A673 (cell line): Measurements from ENCODE around the gene TAPBP. TPM values are rescaled to one million over a fixed set of nuclear protein-coding genes. Genes with fewer than 3 reads are reported as not detected.

ENCODE experiments used
- BruUV-seq: library from RNA; stranded (reverse); fragments of 400-500 nt; replicated peaks from 2 replicates; lab custom pipeline; 2021; lab: Mats Ljungman, UMichigan
- CTCF ChIA-PET: fragments of 300-600 bp; sonication (Branson Sonifier 250); formaldehyde crosslinking; loops from one replicate; lab custom pipeline; 2022; ENCODE audit warnings: antibody characterized with exemption; lab: Charles Lee
- POLR2A ChIA-PET: fragments of 300-600 bp; sonication (Branson Sonifier 250); formaldehyde crosslinking; loops from one replicate; lab custom pipeline; 2022; ENCODE audit warnings: antibody characterized with exemption; ENCODE audit not compliant: low non-redundant PET; lab: Charles Lee
- DNase-seq: peaks from one replicate; pipeline ENCODE4 v3.0.0-alpha.2; 2015; ENCODE audit warnings: low spot score
- H3K27ac ChIP-seq: fragments of 200-600 bp; sonication (generic); 2 replicates; pipeline ENCODE4 v1.5.1; 2016; ENCODE audit warnings: mixed run types, low read depth, mild to moderate bottlenecking, mixed read lengths, antibody characterized with exemption, low read length; ENCODE audit not compliant: poor library complexity, severe bottlenecking
- H3K27me3 ChIP-seq: fragments of 200-600 bp; sonication (generic); replicated peaks from 2 replicates; pipeline ENCODE4 v1.6.1; 2017; ENCODE audit warnings: mixed run types, low read depth, mild to moderate bottlenecking, mixed read lengths, antibody characterized with exemption, low read length; ENCODE audit not compliant: insufficient read depth, poor library complexity
- H3K36me3 ChIP-seq: fragments of 200-600 bp; sonication (generic); 2 replicates; pipeline ENCODE4 v1.6.1; 2016; ENCODE audit warnings: mixed run types, mild to moderate bottlenecking, mixed read lengths, antibody characterized with exemption, low read length; ENCODE audit not compliant: insufficient read depth, poor library complexity, severe bottlenecking
- H3K4me1 ChIP-seq: fragments of 200-600 bp; sonication (generic); 2 replicates; pipeline ENCODE4 v1.6.1; 2017; ENCODE audit warnings: mixed run types, mild to moderate bottlenecking, mixed read lengths, antibody characterized with exemption, low read length; ENCODE audit not compliant: insufficient read depth, poor library complexity, severe bottlenecking
- H3K4me3 ChIP-seq: fragments of 200-600 bp; sonication (generic); 2 replicates; pipeline ENCODE4 v1.5.1; 2016; ENCODE audit warnings: low read depth, mixed run types, mild to moderate bottlenecking, mixed read lengths, low read length; ENCODE audit not compliant: poor library complexity, severe bottlenecking
- H3K9me3 ChIP-seq: fragments of 200-600 bp; sonication (generic); 2 replicates; pipeline ENCODE4 v1.6.1; 2016; ENCODE audit warnings: mixed run types, low read depth, mild to moderate bottlenecking, mixed read lengths, antibody characterized with exemption, low read length; ENCODE audit not compliant: poor library complexity, severe bottlenecking
- EZH2 ChIP-seq: fragments of 200-600 bp; sonication (generic); IDR thresholded peaks from 2 replicates; pipeline ENCODE4 v1.6.1; 2017; ENCODE audit warnings: borderline replicate concordance, low read depth, mild to moderate bottlenecking, mixed read lengths, antibody characterized with exemption, low read length; ENCODE audit not compliant: poor library complexity, severe bottlenecking
- intact Hi-C: fragments of 100-400 bp; cut with micrococcal nuclease; formaldehyde crosslinking; loops from one replicate; pipeline ENCODE4 v1.10.0; 2022; ENCODE audit not compliant: unreplicated experiment
- total RNA-seq: library from RNA; stranded (reverse); gene quantifications from 2 replicates; pipeline ENCODE4 v1.2.3, GENCODE V29; 2021
- TF ChIP-seq, protein P1 (sequence below): fragments of 300-800, 200-600 bp; sonication (generic); conservative IDR thresholded peaks from 2 replicates; pipeline ENCODE4 v1.5.1; 2017; ENCODE audit warnings: low read depth, mild to moderate bottlenecking, antibody characterized with exemption, low read length, moderate library complexity, mixed read lengths

TAPBP gene
- total RNA-seq, 1 experiment from 2014 or later, result 87.8 TPM

DNA sequence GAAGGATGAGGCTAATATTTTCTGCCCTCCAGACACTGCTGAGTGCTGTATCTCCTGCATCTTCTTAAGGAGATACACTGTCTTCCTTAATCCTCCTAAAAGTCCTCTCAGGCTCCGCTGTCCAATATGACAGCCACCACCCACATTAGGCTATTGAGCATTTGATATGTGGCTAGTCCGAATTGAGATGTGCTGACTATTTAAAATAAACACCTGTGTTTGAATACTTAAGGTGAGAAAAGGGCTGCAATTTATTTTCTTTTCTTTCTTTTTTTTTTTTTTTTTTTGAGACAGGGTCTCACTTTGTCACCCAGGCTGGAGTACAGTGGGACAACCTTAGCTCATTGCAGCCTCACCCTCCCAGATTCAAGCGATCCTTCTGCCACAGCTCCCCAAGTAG lies 12.0 kb downstream of the TAPBP start:
- TF ChIP-seq EZH2, result no peak
- TF ChIP-seq, protein P1, sequence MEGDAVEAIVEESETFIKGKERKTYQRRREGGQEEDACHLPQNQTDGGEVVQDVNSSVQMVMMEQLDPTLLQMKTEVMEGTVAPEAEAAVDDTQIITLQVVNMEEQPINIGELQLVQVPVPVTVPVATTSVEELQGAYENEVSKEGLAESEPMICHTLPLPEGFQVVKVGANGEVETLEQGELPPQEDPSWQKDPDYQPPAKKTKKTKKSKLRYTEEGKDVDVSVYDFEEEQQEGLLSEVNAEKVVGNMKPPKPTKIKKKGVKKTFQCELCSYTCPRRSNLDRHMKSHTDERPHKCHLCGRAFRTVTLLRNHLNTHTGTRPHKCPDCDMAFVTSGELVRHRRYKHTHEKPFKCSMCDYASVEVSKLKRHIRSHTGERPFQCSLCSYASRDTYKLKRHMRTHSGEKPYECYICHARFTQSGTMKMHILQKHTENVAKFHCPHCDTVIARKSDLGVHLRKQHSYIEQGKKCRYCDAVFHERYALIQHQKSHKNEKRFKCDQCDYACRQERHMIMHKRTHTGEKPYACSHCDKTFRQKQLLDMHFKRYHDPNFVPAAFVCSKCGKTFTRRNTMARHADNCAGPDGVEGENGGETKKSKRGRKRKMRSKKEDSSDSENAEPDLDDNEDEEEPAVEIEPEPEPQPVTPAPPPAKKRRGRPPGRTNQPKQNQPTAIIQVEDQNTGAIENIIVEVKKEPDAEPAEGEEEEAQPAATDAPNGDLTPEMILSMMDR, result no peak
- Histone ChIP-seq H3K27ac (no peak overlapping the region), H3K4me3 (no peak overlapping the region), H3K4me1 (peaks cover 10% of the 10 kb centered on the region), H3K36me3 (peaks cover 14% of the 10 kb centered on the region), H3K27me3 (no peaks in the 10 kb centered on the region), H3K9me3 (no peaks in the 10 kb centered on the region)
- ChIA-PET CTCF (no interaction called here), POLR2A (no interaction called here)
- DNase-seq, result no peak
- intact Hi-C loops, result no loop called here
- no TSS peak for BruUV-seq

DNA sequence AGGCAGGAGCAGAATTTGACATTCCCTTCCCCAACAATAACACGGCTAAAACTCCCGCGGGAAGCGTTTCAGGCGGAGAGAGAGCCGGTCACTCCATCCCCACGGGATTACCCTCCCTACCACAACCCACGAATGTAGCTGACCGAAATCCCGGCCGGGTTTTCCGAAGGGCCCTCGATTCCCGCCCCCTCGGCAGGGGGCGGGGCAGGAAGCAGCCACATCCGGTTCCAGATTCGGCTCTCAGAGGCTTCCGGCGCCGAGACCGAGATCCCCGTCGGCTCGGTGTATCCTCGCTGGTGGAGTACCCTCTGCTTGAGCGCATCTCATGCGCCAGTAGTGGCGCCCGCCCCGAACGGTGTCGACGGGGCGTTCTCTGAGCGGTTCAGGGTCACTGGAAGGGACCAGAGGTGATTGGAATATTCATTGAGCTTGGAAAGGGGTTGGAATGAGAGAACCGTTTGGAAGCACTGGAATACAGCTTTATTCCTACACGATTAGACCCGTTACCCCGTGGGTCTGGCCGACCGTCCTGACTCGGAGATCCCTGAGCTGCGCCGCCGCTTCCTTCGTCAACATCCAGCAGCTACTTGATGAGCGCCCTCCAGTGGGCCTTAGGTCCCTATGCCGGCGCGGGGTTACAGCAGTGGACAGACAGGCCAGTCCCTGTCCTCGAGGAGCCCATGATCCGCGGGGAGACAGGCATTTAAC lies 14.5 kb downstream of the TAPBP start:
- BruUV-seq, result TSS peak; percentile 80
- ChIA-PET CTCF (interaction anchor here (0.6 to 1.4 kb wide), 4 partner anchors 10 to 89 kb away, joined by 3 to 22 read pairs (median 5); partner anchors contain the start of genes PFDN6, WDR46 and ZBTB22), POLR2A (interaction anchor here (0.5 to 0.9 kb wide), 2 partner anchors 18 to 1114 kb away, joined by 3 to 7 read pairs; partner anchors contain the start of gene ZBTB22)
- H3K36me3 ChIP-seq, result peaks cover 15% of the 10 kb centered on the region
- intact Hi-C loops, result loop anchor here (1.0 to 5.0 kb wide), 3 partner anchors 15 to 128 kb away; partner anchors contain the start of genes HSD17B8, RXRB, SLC39A7 and TAPBP
- H3K4me3 ChIP-seq, result peak overlapping the region; percentile 75
- H3K27ac ChIP-seq, result peak overlapping the region; percentile 92
- TF ChIP-seq, protein P1, result peak; percentile 77
- TF ChIP-seq EZH2, result no peak
- DNase-seq, result peak; percentile 98
- peaks cover 6% of the 10 kb centered on the region for H3K4me1 ChIP-seq
- no peaks in the 10 kb centered on the region for H3K9me3 ChIP-seq
- H3K27me3 ChIP-seq, result no peaks in the 10 kb centered on the region

DNA sequence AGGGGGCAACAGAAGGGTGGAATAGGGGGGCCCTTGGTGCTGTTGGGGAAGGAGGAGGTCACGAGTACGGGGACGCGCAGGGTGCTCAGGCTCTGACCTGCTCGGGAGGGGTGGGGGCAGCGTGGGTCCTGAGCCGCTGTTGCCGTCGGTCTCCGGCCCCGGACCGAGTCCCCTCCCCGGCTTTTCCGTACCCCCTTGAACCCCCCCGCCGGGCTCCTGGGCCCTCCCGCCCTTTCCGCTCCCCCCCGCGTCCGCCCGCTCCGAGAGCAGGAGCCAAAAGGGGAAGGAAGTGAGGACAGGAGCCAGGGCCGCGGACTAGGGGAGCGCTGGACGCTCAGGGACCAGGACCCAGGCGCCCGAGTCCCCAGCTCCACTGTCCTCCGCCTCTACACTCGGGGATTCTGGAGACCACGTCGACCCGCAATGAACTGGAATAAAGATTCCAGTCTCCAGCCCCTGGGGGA lies 15.1 kb downstream of the TAPBP start, which contains the start of gene RGL2:
Gene RGL2, minus strand, starts transcription at position 170 of the 464 bp plus-strand sequence. CDS start 332 bp downstream, outside the sequence.
- BruUV-seq, result no TSS peak
- Histone ChIP-seq H3K27me3 (no peaks in the 10 kb centered on the region), H3K4me1 (peaks cover 6% of the 10 kb centered on the region), H3K27ac (peak within 1 kb of the TSS; percentile 92), H3K4me3 (peak within 1 kb of the TSS; percentile 75), H3K9me3 (no peaks in the 10 kb centered on the region), H3K36me3 (peaks cover 14% of the 10 kb centered on the region)
- intact Hi-C loops, result loop anchor here (1.0 to 5.0 kb wide), 3 partner anchors 15 to 128 kb away; partner anchors contain the start of genes HSD17B8, RXRB, SLC39A7 and TAPBP
- CTCF ChIA-PET, result interaction anchor here (0.6 to 1.4 kb wide), 2 partner anchors 10 to 1190 kb away, joined by 5 read pairs; partner anchors contain the start of genes PFDN6 and WDR46
- POLR2A ChIA-PET, result no interaction called here
- TF ChIP-seq, protein P1, result no peak
- TF ChIP-seq EZH2, result no peak
- DNase-seq, result no peak
